ENCODE measurements around the gene ARHGDIA. TPM values are rescaled to one million over a fixed set of nuclear protein-coding genes. Genes with fewer than 3 reads are reported as not detected.

Gene ARHGDIA
- total and polyA plus RNA-seq, 4 donors, result 46.6 to 319 (median 238) TPM

DNA sequence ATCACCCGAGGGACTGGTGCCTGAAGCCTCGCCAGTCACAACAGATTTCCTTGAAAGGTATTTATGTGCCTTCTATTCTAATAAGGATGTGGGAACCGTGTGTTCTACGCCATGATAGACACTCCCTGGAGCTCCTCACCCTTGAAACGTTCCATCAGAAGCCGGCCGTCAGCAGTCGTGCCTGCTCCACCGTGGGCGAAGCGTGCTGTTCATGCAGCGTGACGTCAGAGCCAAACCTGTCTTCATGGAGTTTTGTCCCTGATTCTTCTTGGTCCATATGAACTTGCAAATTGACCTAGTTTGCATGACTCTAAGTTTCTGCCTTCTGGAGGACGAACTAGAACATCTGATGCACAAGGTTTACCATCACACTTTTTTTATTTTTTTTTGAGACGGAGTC lies 31.8 kb downstream of the ARHGDIA start:
- no peak overlapping the region for H3K27ac ChIP-seq (ENCODE audit: low read depth, low read length)
- no peak for DNase-seq (ENCODE audit: low read depth in 4 of 6, low spot score in 6 of 6)
- H3K4me1 ChIP-seq (ENCODE audit: control insufficient read depth, insufficient read depth, low read length), result peaks cover 4% of the 10 kb centered on the region
- WGBS (ENCODE audit: insufficient coverage), result 78% methylated on average over 12 of the region's 15 CpGs
- H3K9me3 ChIP-seq (ENCODE audit: control insufficient read depth, insufficient read depth, low read length), result no peaks in the 10 kb centered on the region
- H3K4me3 ChIP-seq (ENCODE audit: low read depth, low read length), result no peak overlapping the region
- peaks cover 43% of the 10 kb centered on the region for H3K36me3 ChIP-seq (ENCODE audit: control insufficient read depth, insufficient read depth, low read length)
- no peaks in the 10 kb centered on the region for H3K27me3 ChIP-seq (ENCODE audit: control insufficient read depth, insufficient read depth, low read length)

- no peak overlapping the region for H3K27ac ChIP-seq (ENCODE audit: low read depth, low read length)
- peaks cover 9% of the 10 kb centered on the region for H3K4me1 ChIP-seq (ENCODE audit: control insufficient read depth, insufficient read depth, low read length)
- DNase-seq (ENCODE audit: low read depth in 4 of 6, low spot score in 6 of 6), result no peak
- 53% methylated on average over 12 of the region's 17 CpGs for WGBS (ENCODE audit: insufficient coverage)
- H3K27me3 ChIP-seq (ENCODE audit: control insufficient read depth, insufficient read depth, low read length), result no peaks in the 10 kb centered on the region
- H3K9me3 ChIP-seq (ENCODE audit: control insufficient read depth, insufficient read depth, low read length), result no peaks in the 10 kb centered on the region
- H3K36me3 ChIP-seq (ENCODE audit: control insufficient read depth, insufficient read depth, low read length), result peaks cover 39% of the 10 kb centered on the region
- H3K4me3 ChIP-seq (ENCODE audit: low read depth, low read length), result no peak overlapping the region
These were observed 32.3 kb downstream of the ARHGDIA start for GRCh38 chr17:81838753-81839255.

GRCh38 chr17:81837641-81838040 lies 33.5 kb downstream of the ARHGDIA start:
- H3K36me3 ChIP-seq (ENCODE audit: control insufficient read depth, insufficient read depth, low read length), result peaks cover 28% of the 10 kb centered on the region
- WGBS (ENCODE audit: insufficient coverage), result 79% methylated on average over 8 of the region's 9 CpGs
- no peak for DNase-seq (ENCODE audit: low read depth in 4 of 6, low spot score in 6 of 6)
- H3K9me3 ChIP-seq (ENCODE audit: control insufficient read depth, insufficient read depth, low read length), result no peaks in the 10 kb centered on the region
- no peak overlapping the region for H3K4me3 ChIP-seq (ENCODE audit: low read depth, low read length)
- H3K27ac ChIP-seq (ENCODE audit: low read depth, low read length), result no peak overlapping the region
- peaks cover 12% of the 10 kb centered on the region for H3K4me1 ChIP-seq (ENCODE audit: control insufficient read depth, insufficient read depth, low read length)
- no peaks in the 10 kb centered on the region for H3K27me3 ChIP-seq (ENCODE audit: control insufficient read depth, insufficient read depth, low read length)

DNA sequence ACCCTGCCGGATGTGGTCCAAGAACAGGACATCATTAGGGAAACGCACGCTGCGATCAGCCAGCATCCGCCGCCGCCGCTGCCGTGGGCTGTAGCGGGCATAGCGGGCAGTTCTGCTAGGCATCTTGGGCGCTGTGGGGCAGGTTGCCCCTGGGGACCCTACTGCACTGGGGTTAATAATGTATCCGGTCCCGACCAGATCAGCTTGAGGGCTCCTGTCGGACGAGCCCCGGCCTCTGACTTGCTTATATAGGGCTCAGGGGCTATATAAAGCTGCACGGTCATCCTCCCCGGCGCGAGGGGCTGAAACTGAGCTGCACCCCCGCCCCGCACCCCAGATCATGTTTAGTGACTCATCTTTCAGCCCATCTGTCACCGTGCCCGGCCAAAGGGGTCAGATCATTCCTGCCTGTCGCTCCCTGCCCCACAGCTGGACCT lies 36.3 kb downstream of the ARHGDIA start, which contains the start of gene PPP1R27:
PPP1R27 (minus strand) TSS at position 220 of the 437 bp plus-strand sequence; CDS start at position 123, 97 bp downstream.
- WGBS (ENCODE audit: insufficient coverage), result 93% methylated on average over 26 of the region's 26 CpGs
- no peaks in the 10 kb centered on the region for H3K27me3 ChIP-seq (ENCODE audit: control insufficient read depth, insufficient read depth, low read length)
- peak within 1 kb of the TSS; percentile 88 for H3K4me3 ChIP-seq (ENCODE audit: low read depth, low read length)
- H3K4me1 ChIP-seq (ENCODE audit: control insufficient read depth, insufficient read depth, low read length), result peaks cover 27% of the 10 kb centered on the region
- peaks cover 17% of the 10 kb centered on the region for H3K36me3 ChIP-seq (ENCODE audit: control insufficient read depth, insufficient read depth, low read length)
- H3K9me3 ChIP-seq (ENCODE audit: control insufficient read depth, insufficient read depth, low read length), result no peaks in the 10 kb centered on the region
- peak within 1 kb of the TSS; percentile 79 for H3K27ac ChIP-seq (ENCODE audit: low read depth, low read length)
- no peak for DNase-seq (ENCODE audit: low read depth in 4 of 6, low spot score in 6 of 6)

- DNase-seq (ENCODE audit: low read depth in 4 of 6, low spot score in 6 of 6), result no peak
- Histone ChIP-seq H3K27me3 (ENCODE audit: control insufficient read depth, insufficient read depth, low read length) (no peaks in the 10 kb centered on the region), H3K9me3 (ENCODE audit: control insufficient read depth, insufficient read depth, low read length) (no peaks in the 10 kb centered on the region), H3K4me1 (ENCODE audit: control insufficient read depth, insufficient read depth, low read length) (peaks cover 27% of the 10 kb centered on the region), H3K36me3 (ENCODE audit: control insufficient read depth, insufficient read depth, low read length) (peaks cover 24% of the 10 kb centered on the region), H3K4me3 (ENCODE audit: low read depth, low read length) (peak overlapping the region; percentile 88), H3K27ac (ENCODE audit: low read depth, low read length) (peak overlapping the region; percentile 79)
- WGBS (ENCODE audit: insufficient coverage), result 83% methylated on average over 27 of the region's 31 CpGs
These were observed 37.0 kb downstream of the ARHGDIA start for GRCh38 chr17:81833921-81834830.

DNA sequence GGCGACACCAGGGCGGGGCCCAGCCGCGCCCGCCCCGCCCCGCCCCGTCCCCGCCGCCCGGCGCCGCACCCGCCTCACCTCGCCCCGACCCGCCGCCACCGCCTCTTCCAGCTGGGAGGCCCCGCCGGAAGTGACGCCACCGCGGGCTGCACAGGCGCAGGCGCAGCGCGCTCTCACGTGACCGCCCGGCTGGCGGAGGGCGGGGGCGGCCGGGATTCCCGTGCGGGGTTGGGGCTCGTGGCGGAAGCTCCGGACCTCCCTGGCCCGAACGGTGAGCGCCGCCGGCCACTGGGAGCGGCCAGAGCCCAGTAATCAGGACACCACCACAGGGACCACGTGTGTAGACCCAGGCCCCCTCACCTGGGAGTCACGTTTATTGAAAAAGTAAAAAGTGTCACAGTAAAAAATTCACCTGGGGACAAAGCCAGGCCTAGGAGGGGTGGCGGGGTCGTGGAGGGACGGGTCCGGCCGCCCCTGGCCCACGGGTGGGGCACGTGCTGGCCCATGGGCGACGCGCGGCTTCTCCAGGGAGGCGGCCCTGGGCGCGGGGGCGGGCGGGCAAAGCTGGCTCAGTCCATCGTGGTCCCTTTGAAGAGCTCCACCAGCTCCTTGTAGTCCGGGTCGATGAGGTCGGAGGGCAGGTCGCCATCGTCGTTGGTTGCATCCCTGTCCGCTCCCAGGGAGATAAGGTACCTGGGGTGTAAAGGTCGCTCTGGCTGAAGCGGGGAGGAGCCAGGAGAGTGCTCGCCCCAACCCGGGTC lies 37.8 kb downstream of the ARHGDIA start, which contains the start of gene MCRIP1:
MCRIP1 (minus strand) TSS at position 132 of the 761 bp plus-strand sequence. CDS start 8,785 bp downstream, outside the sequence.
- peak; percentile 54 to 97 (median 83) for DNase-seq (ENCODE audit: low read depth in 4 of 6, low spot score in 6 of 6)
- H3K4me1 ChIP-seq (ENCODE audit: control insufficient read depth, insufficient read depth, low read length), result peaks cover 33% of the 10 kb centered on the region
- H3K9me3 ChIP-seq (ENCODE audit: control insufficient read depth, insufficient read depth, low read length), result no peaks in the 10 kb centered on the region
- peaks cover 32% of the 10 kb centered on the region for H3K36me3 ChIP-seq (ENCODE audit: control insufficient read depth, insufficient read depth, low read length)
- peak within 1 kb of the TSS; percentile 79 for H3K27ac ChIP-seq (ENCODE audit: low read depth, low read length)
- WGBS (ENCODE audit: insufficient coverage), result under 1% methylated on average over 74 of the region's 76 CpGs
- H3K4me3 ChIP-seq (ENCODE audit: low read depth, low read length), result peak within 1 kb of the TSS; percentile 88
- H3K27me3 ChIP-seq (ENCODE audit: control insufficient read depth, insufficient read depth, low read length), result no peaks in the 10 kb centered on the region

GRCh38 chr17:81832608-81833159 lies 38.5 kb downstream of the ARHGDIA start:
- DNase-seq (ENCODE audit: low read depth in 4 of 6, low spot score in 6 of 6), result peak in 3 of 6 donors; percentile 3 to 31 (median 4)
- peaks cover 36% of the 10 kb centered on the region for H3K36me3 ChIP-seq (ENCODE audit: control insufficient read depth, insufficient read depth, low read length)
- peaks cover 36% of the 10 kb centered on the region for H3K4me1 ChIP-seq (ENCODE audit: control insufficient read depth, insufficient read depth, low read length)
- H3K4me3 ChIP-seq (ENCODE audit: low read depth, low read length), result peak overlapping the region; percentile 74
- no peaks in the 10 kb centered on the region for H3K9me3 ChIP-seq (ENCODE audit: control insufficient read depth, insufficient read depth, low read length)
- no peaks in the 10 kb centered on the region for H3K27me3 ChIP-seq (ENCODE audit: control insufficient read depth, insufficient read depth, low read length)
- H3K27ac ChIP-seq (ENCODE audit: low read depth, low read length), result peak overlapping the region; percentile 77
- WGBS (ENCODE audit: insufficient coverage), result 0% methylated on average over 65 of the region's 65 CpGs

DNA sequence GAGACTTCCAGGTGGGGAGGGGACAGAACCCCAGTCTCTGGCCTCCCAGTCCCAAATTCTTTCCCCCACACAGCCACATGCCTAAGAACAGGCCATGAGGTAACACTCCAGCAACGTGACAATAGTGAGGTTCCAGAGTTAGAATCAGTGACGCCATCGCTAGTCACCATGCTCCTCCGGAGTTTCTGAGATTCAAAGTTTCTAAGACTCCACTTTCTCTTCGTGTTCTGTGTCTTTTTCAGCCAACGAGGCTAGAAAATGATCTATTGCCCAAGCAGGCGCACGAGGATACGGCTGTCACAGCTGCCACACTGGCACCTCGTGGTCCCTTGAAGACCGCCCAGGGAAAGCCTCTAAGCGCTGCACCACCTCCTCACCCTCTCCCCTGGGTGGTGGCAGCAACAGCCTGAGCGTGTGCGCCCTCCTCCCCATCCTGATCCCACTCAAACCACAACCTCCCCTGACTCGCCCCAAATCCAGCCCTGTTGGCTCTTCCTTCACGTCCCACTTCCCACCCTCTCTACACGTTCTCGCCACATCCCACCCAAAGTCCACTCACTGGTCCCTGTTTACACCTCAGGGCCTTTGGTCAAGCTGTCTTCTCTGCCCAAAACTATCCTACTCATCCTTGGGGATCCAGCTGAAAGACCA lies 39.1 kb downstream of the ARHGDIA start:
- peak in 1 of 6 donors; percentile 0 for DNase-seq (ENCODE audit: low read depth in 4 of 6, low spot score in 6 of 6)
- peaks cover 36% of the 10 kb centered on the region for H3K36me3 ChIP-seq (ENCODE audit: control insufficient read depth, insufficient read depth, low read length)
- H3K27me3 ChIP-seq (ENCODE audit: control insufficient read depth, insufficient read depth, low read length), result no peaks in the 10 kb centered on the region
- H3K4me1 ChIP-seq (ENCODE audit: control insufficient read depth, insufficient read depth, low read length), result peaks cover 36% of the 10 kb centered on the region
- H3K4me3 ChIP-seq (ENCODE audit: low read depth, low read length), result peak overlapping the region; percentile 74
- H3K27ac ChIP-seq (ENCODE audit: low read depth, low read length), result peak overlapping the region; percentile 77
- no peaks in the 10 kb centered on the region for H3K9me3 ChIP-seq (ENCODE audit: control insufficient read depth, insufficient read depth, low read length)
- 26% methylated on average over 18 of the region's 18 CpGs for WGBS (ENCODE audit: insufficient coverage)

DNA sequence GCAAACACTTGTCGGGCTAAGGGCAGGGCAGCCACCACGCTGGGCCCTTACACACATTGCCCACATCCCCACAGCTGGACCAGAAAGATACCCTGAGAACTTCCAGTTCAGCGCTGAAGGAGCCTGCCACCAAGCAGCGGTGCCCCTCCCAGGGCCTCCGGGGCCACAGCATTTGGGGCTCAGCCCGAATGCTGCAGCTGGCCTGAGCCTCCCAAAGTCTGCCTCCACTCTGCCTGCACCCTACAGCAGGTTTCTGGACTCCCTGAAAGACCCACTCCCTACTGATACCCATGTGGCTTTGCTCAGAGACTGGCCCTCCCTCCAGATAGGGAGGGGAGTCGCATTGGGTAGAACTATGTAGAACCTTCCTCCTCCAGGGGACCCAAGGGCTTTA lies 39.6 kb downstream of the ARHGDIA start:
- 96% methylated on average over 6 of the region's 7 CpGs for WGBS (ENCODE audit: insufficient coverage)
- DNase-seq (ENCODE audit: low read depth in 4 of 6, low spot score in 6 of 6), result no peak
- Histone ChIP-seq H3K4me3 (ENCODE audit: low read depth, low read length) (no peak overlapping the region), H3K27me3 (ENCODE audit: control insufficient read depth, insufficient read depth, low read length) (no peaks in the 10 kb centered on the region), H3K9me3 (ENCODE audit: control insufficient read depth, insufficient read depth, low read length) (no peaks in the 10 kb centered on the region), H3K36me3 (ENCODE audit: control insufficient read depth, insufficient read depth, low read length) (peaks cover 36% of the 10 kb centered on the region), H3K4me1 (ENCODE audit: control insufficient read depth, insufficient read depth, low read length) (peaks cover 36% of the 10 kb centered on the region), H3K27ac (ENCODE audit: low read depth, low read length) (no peak overlapping the region)

Data from spinal cord (tissue), 10 donors.